NCI-H2171 treated with DMSO at 0.1 percent for 48 hours (cell line): Measurements from ENCODE around the gene E2F3.
"Not testable (repeated sequence)": the region's sequence is repeated elsewhere in the genome, so short reads cannot be mapped to it uniquely, and the experiment has no call there.

Experiments
- DNase-seq: peaks from one replicate; lab custom pipeline; 2025; lab: John Stamatoyannopoulos, UW

The E2F3 gene

GRCh38 chr6:20433929-20434328 lies 32.2 kb downstream of the E2F3 start:
- peak; percentile 40 for DNase-seq

- peak; percentile 64 for DNase-seq
Observed at GRCh38 chr6:20434766-20435165, 33.1 kb downstream of the E2F3 start.

- no peak for DNase-seq
Observed at GRCh38 chr6:20436719-20437118, 35.0 kb downstream of the E2F3 start.

- no peak for DNase-seq
Observed at GRCh38 chr6:20437639-20438038, 36.0 kb downstream of the E2F3 start.

- DNase-seq: peak; percentile 98
Observed at GRCh38 chr6:20438462-20439070, 36.9 kb downstream of the E2F3 start.

GRCh38 chr6:20439558-20439957 lies 37.9 kb downstream of the E2F3 start:
- DNase-seq: no peak

GRCh38 chr6:20440296-20440695 lies 38.6 kb downstream of the E2F3 start:
- DNase-seq: no peak

GRCh38 chr6:20441236-20441635 lies 39.6 kb downstream of the E2F3 start:
- DNase-seq: no peak

- no peak for DNase-seq
Observed at GRCh38 chr6:20441921-20442320, 40.2 kb downstream of the E2F3 start.

- no peak for DNase-seq
Observed at GRCh38 chr6:20444786-20445271, 43.1 kb downstream of the E2F3 start.

- no peak for DNase-seq
Observed at GRCh38 chr6:20447157-20447556, 45.5 kb downstream of the E2F3 start.

- DNase-seq: no peak
Observed at GRCh38 chr6:20447581-20448132, 46.0 kb downstream of the E2F3 start.

- no peak for DNase-seq
Observed at GRCh38 chr6:20448828-20449227, 47.1 kb downstream of the E2F3 start.

GRCh38 chr6:20454204-20454824 lies 52.6 kb downstream of the E2F3 start:
- no peak for DNase-seq

GRCh38 chr6:20455251-20455940 lies 53.7 kb downstream of the E2F3 start:
- DNase-seq: no peak

- no peak for DNase-seq
Observed at GRCh38 chr6:20458027-20458894, 56.6 kb downstream of the E2F3 start.

- DNase-seq: no peak
Observed at GRCh38 chr6:20459682-20460081, 58.0 kb downstream of the E2F3 start.

- DNase-seq: no peak
Observed at GRCh38 chr6:20461576-20461975, 59.9 kb downstream of the E2F3 start.

- DNase-seq: no peak
Observed at GRCh38 chr6:20463396-20463795, 61.7 kb downstream of the E2F3 start.

- no peak for DNase-seq
Observed at GRCh38 chr6:20464041-20464440, 62.4 kb downstream of the E2F3 start.

GRCh38 chr6:20464847-20465246 lies 63.2 kb downstream of the E2F3 start:
- DNase-seq: no peak

- not testable (repeated sequence) for DNase-seq
Observed at GRCh38 chr6:20465616-20466015, 63.9 kb downstream of the E2F3 start.
